Ovary (tissue), 3 donors: ENCODE measurements around the gene RGL1.

Experiments used
- CTCF ChIP-seq, 3 donors: fragments of 450-650 bp in 2 of 3; fragments of 200-600 bp in 1 of 3; IDR thresholded peaks; one replicate each; pipeline versions ENCODE4 v1.5.1 to v1.8.0; 2016 to 2022; ENCODE audit warnings: antibody characterized with exemption in 3 of 3, mild to moderate bottlenecking in 1 of 3
- POLR2A ChIP-seq: fragments of 450-650 bp; IDR thresholded peaks from one replicate; pipeline ENCODE4 v1.6.1; 2017; ENCODE audit warnings: antibody characterized with exemption, mild to moderate bottlenecking, moderate library complexity
- donor health status: DM: no; HTN: no; CAD: no.

DNA sequence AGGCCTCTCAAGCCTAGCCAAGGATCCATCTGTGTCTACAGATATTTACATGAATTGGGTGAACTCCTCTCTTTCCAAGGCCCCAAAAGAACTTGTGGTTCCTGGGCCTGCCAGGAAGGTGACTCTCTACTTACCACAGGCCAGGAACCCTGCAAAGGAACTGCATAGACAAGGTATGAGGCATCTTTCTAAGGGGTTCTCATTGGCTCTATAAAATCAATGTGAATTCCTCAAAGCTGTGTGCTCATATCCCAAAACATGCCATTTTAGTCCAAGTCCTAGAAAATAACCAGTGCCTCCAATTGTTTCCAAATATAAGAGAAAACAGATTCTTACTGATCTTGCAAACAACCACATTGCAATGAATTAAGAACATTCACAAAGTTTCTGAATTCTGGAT lies 39.9 kb upstream of the RGL1 start:
- TF ChIP-seq CTCF (IDR thresholded peaks at IDR 0.05) (no peak), POLR2A (no peak)
